IMR-90 (cell line): ENCODE measurements around the gene HSP90B1. TPM values are rescaled to one million over a fixed set of nuclear protein-coding genes. Genes with fewer than 3 reads are reported as not detected.

Source experiments
- ATAC-seq: fragments of 200-7000 bp; cut with Tn5 transposase; 2 replicates; pipeline ENCODE4 v1.9.1; 2020; ENCODE audit warnings: low read depth, mild to moderate bottlenecking, moderate library complexity
- BruUV-seq: library from RNA; stranded (reverse); fragments of 400-500 nt; replicated peaks from 2 replicates; lab custom pipeline; 2021; lab: Mats Ljungman, UMichigan
- CTCF ChIA-PET: fragments of 300-600 bp; formaldehyde crosslinking; extraction: SDS; loops from one replicate; lab custom pipeline; 2021; ENCODE audit warnings: antibody characterized with exemption; lab: Yijun Ruan, JAX
- POLR2A ChIA-PET: fragments of 300-600 bp; sonication (Branson Sonifier 250); formaldehyde crosslinking; loops from one replicate; lab custom pipeline; 2022; ENCODE audit warnings: antibody characterized with exemption; ENCODE audit not compliant: unreplicated experiment; lab: Charles Lee
- DNase-seq: peaks from one replicate; pipeline ENCODE4 v3.0.0; 2013
- H2AFZ ChIP-seq: replicated peaks from 2 replicates; pipeline ENCODE3; 2013; ENCODE audit warnings: low read length, mild to moderate bottlenecking; ENCODE audit not compliant: poor library complexity
- H2AK5ac ChIP-seq: 2 replicates; pipeline ENCODE4 v1.6.1; 2013; ENCODE audit warnings: low read depth, low read length, inconsistent platforms
- H2AK9ac ChIP-seq: replicated peaks from 2 replicates; pipeline ENCODE3; 2013; ENCODE audit warnings: mild to moderate bottlenecking, low read depth, low read length, moderate library complexity; ENCODE audit not compliant: poor library complexity
- H2BK120ac ChIP-seq: 2 replicates; pipeline ENCODE4 v1.6.1; 2013; ENCODE audit warnings: low read depth, low read length, inconsistent platforms
- H2BK15ac ChIP-seq: 3 replicates; pipeline ENCODE4 v1.6.1; 2013; ENCODE audit warnings: low read depth, low read length, inconsistent platforms
- H2BK20ac ChIP-seq: 2 replicates; pipeline ENCODE4 v1.6.1; 2013; ENCODE audit warnings: low read depth, mild to moderate bottlenecking, inconsistent platforms, low read length, moderate library complexity
- H2BK5ac ChIP-seq: 2 replicates; pipeline ENCODE4 v1.6.1; 2013; ENCODE audit warnings: mild to moderate bottlenecking, low read depth, low read length, inconsistent platforms; ENCODE audit not compliant: poor library complexity, severe bottlenecking
- H3K14ac ChIP-seq: replicated peaks from 2 replicates; pipeline ENCODE4 v1.6.1; 2013; ENCODE audit warnings: low read depth, low read length, inconsistent platforms
- H3K18ac ChIP-seq: 2 replicates; pipeline ENCODE4 v1.6.1; 2013; ENCODE audit warnings: low read depth, low read length, control low read depth
- H3K23ac ChIP-seq: 2 replicates; pipeline ENCODE4 v1.6.1; 2013; ENCODE audit warnings: low read depth, low read length, inconsistent platforms
- H3K27ac ChIP-seq: 2 replicates; pipeline ENCODE4 v1.5.1; 2013; ENCODE audit warnings: mild to moderate bottlenecking, control low read depth, low read length; ENCODE audit not compliant: insufficient read depth
- H3K27me3 ChIP-seq: 2 replicates; pipeline ENCODE4 v1.6.1; 2013; ENCODE audit warnings: low read length; ENCODE audit not compliant: control insufficient read depth, insufficient read depth
- H3K36me3 ChIP-seq: 2 replicates; pipeline ENCODE4 v1.6.1; 2013; ENCODE audit warnings: low read length, mixed read lengths; ENCODE audit not compliant: control insufficient read depth, insufficient read depth
- H3K4ac ChIP-seq: 2 replicates; pipeline ENCODE4 v1.6.1; 2013; ENCODE audit warnings: low read depth, low read length, inconsistent platforms
- H3K4me1 ChIP-seq: 2 replicates; pipeline ENCODE4 v1.6.1; 2013; ENCODE audit warnings: low read length, mixed read lengths; ENCODE audit not compliant: control insufficient read depth, insufficient read depth
- H3K4me2 ChIP-seq: 2 replicates; pipeline ENCODE4 v1.6.1; 2013; ENCODE audit warnings: low read depth, mild to moderate bottlenecking, control low read depth, low read length, moderate library complexity
- H3K4me3 ChIP-seq: 2 replicates; pipeline ENCODE4 v1.5.1; 2013; ENCODE audit warnings: low read depth, mild to moderate bottlenecking, control low read depth, low read length, moderate library complexity; ENCODE audit not compliant: insufficient read depth
- H3K56ac ChIP-seq: 2 replicates; pipeline ENCODE4 v1.6.1; 2013; ENCODE audit warnings: low read length, inconsistent platforms; ENCODE audit not compliant: insufficient read depth; ENCODE audit errors: extremely low read depth
- H3K79me1 ChIP-seq, 2 experiments: 2 replicates each; pipeline ENCODE4 v1.6.1; 2013; ENCODE audit warnings: low read length in 2 of 2, inconsistent platforms in 1 of 2, low read depth in 1 of 2
- H3K9ac ChIP-seq: 2 replicates; pipeline ENCODE4 v1.6.1; 2013; ENCODE audit warnings: low read depth, low read length, control low read depth
- H3K9me1 ChIP-seq: 2 replicates; pipeline ENCODE4 v1.6.1; 2013; ENCODE audit warnings: low read length, inconsistent platforms; ENCODE audit not compliant: insufficient read depth
- H3K9me3 ChIP-seq: 2 replicates; pipeline ENCODE4 v1.6.1; 2013; ENCODE audit warnings: low read length; ENCODE audit not compliant: control insufficient read depth, insufficient read depth
- H4K20me1 ChIP-seq: 2 replicates; pipeline ENCODE4 v1.6.1; 2013; ENCODE audit warnings: low read length, inconsistent platforms; ENCODE audit not compliant: insufficient read depth
- H4K5ac ChIP-seq: 2 replicates; pipeline ENCODE4 v1.6.1; 2013; ENCODE audit warnings: mild to moderate bottlenecking, low read depth, low read length, control low read depth
- H4K8ac ChIP-seq, 2 experiments: 2 replicates each; pipeline ENCODE4 v1.6.1; 2013; ENCODE audit warnings: low read depth in 2 of 2, low read length in 2 of 2, control low read depth in 1 of 2, inconsistent platforms in 1 of 2
- H4K91ac ChIP-seq: 2 replicates; pipeline ENCODE4 v1.6.1; 2013; ENCODE audit warnings: low read depth, low read length, inconsistent platforms; ENCODE audit not compliant: insufficient read depth
- MXI1 ChIP-seq: IDR thresholded peaks from 2 replicates; pipeline ENCODE4 v1.6.1; 2012; ENCODE audit warnings: low read depth, mild to moderate bottlenecking, low read length, moderate library complexity, borderline replicate concordance
- RAD21 ChIP-seq: IDR thresholded peaks from 2 replicates; pipeline ENCODE4 v1.6.1; 2012; ENCODE audit warnings: low read length, improper control_type of control experiment
- WGBS, 2 experiments: methylation state at CpG; one replicate each; pipeline versions ENCODE4 v1.1.5 to v1.1.7; 2013; ENCODE audit warnings: missing lambda C conversion rate in 2 of 2; ENCODE audit not compliant: insufficient read length in 1 of 2; ENCODE audit errors: extremely low coverage in 2 of 2; 5-methylcytosine and 5-hydroxymethylcytosine counted together
- dilution Hi-C: fragments of 300-500 bp; cut with HindIII; formaldehyde crosslinking; loops from one replicate; pipeline ENCODE4 v1.14.3; 2018; ENCODE audit warnings: low sequenced_read_pairs; ENCODE audit not compliant: unreplicated experiment
- in situ Hi-C: fragments of 300-500 bp; cut with MboI; formaldehyde crosslinking; loops from 3 replicates; pipeline ENCODE4 v1.14.3; 2019; ENCODE audit warnings: low sequenced_read_pairs, inconsistent platforms, mixed read lengths
- intact Hi-C: fragments of 100-400 bp; cut with micrococcal nuclease; formaldehyde crosslinking; loops from 2 replicates; pipeline ENCODE4 v1.10.0; 2022
- polyA plus RNA-seq, 3 experiments: library from polyadenylated mRNA; depleted of rRNA; stranded (reverse); fragments of >200 nt; gene quantifications; 2 replicates each; pipeline ENCODE4 v1.2.3, GENCODE V29; 2012; ENCODE audit warnings: low replicate concordance in 1 of 3
- total RNA-seq: library from RNA; depleted of rRNA; stranded (reverse); fragments of >200 nt; gene quantifications from 2 replicates; pipeline ENCODE4 v1.2.3, GENCODE V29; 2012

Gene HSP90B1
- total and polyA plus RNA-seq, 2 of the 4 experiments (the other 2 are of a cell fraction): 398 to 765 TPM

DNA sequence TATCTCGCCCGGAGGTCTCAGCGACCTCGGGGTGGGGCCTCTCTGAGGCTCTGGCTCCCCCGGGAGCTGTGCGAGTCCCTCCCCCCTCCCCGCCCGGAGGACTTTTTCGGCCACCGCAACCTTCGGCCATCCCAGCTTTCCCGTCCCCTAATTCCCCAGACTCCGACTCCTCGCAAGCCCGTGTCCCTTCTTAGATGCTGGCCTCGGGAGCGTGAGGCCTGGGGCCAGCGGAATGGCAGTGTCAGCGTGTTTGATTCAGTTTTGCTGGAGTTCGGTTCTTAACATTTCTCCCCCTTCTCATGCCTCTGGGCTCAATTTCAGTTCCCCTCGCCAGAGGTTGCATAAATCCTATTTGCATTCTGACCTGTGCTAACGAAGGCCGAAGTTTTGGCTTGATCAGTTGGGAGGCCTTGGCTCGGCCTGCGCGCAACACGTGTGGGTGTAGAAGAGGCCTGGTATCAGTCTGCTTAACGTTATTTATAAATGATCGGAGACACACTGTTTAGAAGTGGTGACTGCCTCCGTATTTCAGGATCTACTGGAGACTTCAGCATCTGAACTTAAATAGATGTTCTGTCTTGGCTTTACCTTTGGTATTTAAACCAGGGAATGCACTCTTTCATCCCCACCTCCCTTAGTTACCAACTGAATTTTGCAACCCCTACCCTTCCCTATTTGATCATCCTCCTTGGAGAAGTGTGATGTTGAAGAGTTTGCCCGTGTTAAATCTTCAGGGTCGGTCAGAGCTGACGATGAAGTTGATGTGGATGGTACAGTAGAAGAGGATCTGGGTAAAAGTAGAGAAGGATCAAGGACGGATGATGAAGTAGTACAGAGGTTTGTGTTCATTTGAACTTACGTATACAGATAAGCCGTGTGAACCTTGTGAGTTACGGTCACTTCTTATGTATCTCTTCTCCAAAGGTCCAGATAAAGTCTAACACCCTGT lies 851 bp downstream of the HSP90B1 start:
- H2AK5ac ChIP-seq: peak overlapping the region; percentile 93
- peak overlapping the region; percentile 75 for H2BK5ac ChIP-seq
- BruUV-seq: no TSS peak
- no peak overlapping the region for H2BK20ac ChIP-seq
- DNase-seq: peak; percentile 30
- no peaks in the 10 kb centered on the region for H3K9me3 ChIP-seq
- TF ChIP-seq MXI1 (peak; percentile 95), RAD21 (no peak)
- intact Hi-C loops: loop anchor here (1.0 to 2.0 kb wide), 2 partner anchors 47 to 160 kb away; no protein-coding TSS in a partner anchor
- in situ Hi-C loops: loop anchor here (10.0 kb wide), 1 partner anchor 156 kb away; no protein-coding TSS in a partner anchor
- peak overlapping the region; percentile 37 to 80; a peak in 3 of 4 replicates for H4K8ac ChIP-seq
- H3K18ac ChIP-seq: no peak overlapping the region
- peak overlapping the region; percentile 87 for H3K4ac ChIP-seq
- peak overlapping the region; percentile 97 for H3K14ac ChIP-seq
- H3K4me2 ChIP-seq: peak overlapping the region; percentile 85
- ChIA-PET CTCF (interaction anchor here (1.2 kb wide), 1 partner anchor 36 kb away, joined by 4 read pairs; no protein-coding TSS in a partner anchor), POLR2A (interaction anchor here (0.6 kb wide), 1 partner anchor 8 kb away, joined by 3 read pairs; no protein-coding TSS in a partner anchor)
- peak overlapping the region; percentile 79 for H3K27ac ChIP-seq
- peak overlapping the region; percentile 79 for H4K91ac ChIP-seq
- peaks cover 32% of the 10 kb centered on the region for H4K20me1 ChIP-seq
- peak overlapping the region; percentile 97 for H3K23ac ChIP-seq
- H3K36me3 ChIP-seq: peaks cover 15% of the 10 kb centered on the region
- peak overlapping the region; percentile 2; the same call in 1 of the 3 replicates for H2BK15ac ChIP-seq
- peak overlapping the region; percentile 94 for H2AFZ ChIP-seq
- H3K79me1 ChIP-seq: peaks cover 21 to 41% of the 10 kb centered on the region in 2 experiments
- no peaks in the 10 kb centered on the region for H3K9me1 ChIP-seq
- 0% methylated on average over 1 of the region's 37 CpGs; no CpG with 5 or more reads in 1 of the 2 experiments for WGBS, 2 experiments
- peak overlapping the region; percentile 1 for H4K5ac ChIP-seq
- H2BK120ac ChIP-seq: peak overlapping the region; percentile 45; the same call in 1 of the 2 replicates
- peak overlapping the region; percentile 79 for H3K9ac ChIP-seq
- H3K27me3 ChIP-seq: no peaks in the 10 kb centered on the region
- peak overlapping the region; percentile 99 for H2AK9ac ChIP-seq
- ATAC-seq: peak; percentile 2; the same call in 1 of the 2 replicates
- H3K4me1 ChIP-seq: peaks cover 3% of the 10 kb centered on the region; the same call in 1 of the 2 replicates
- H3K56ac ChIP-seq: peak overlapping the region; percentile 79
- H3K4me3 ChIP-seq: peak overlapping the region; percentile 66
- dilution Hi-C loops: no loop called here
